ENCODE results near the gene ARSB. TPM values are rescaled to one million over a fixed set of nuclear protein-coding genes. Genes with fewer than 3 reads are reported as not detected.
A peak's percentile ranks its signal among the peaks of the same experiment; 100 is the strongest.

ARSB gene
- 12.5 and 17.6 TPM in 2 replicates for polyA plus RNA-seq (2012; rRNA removed)
- polyA plus RNA-seq (2012; cell fraction: cytosol; rRNA removed), result 14.8 and 16.5 TPM in 2 replicates
- 8.7 and 9.2 TPM in 2 replicates for polyA plus RNA-seq (2012; cell fraction: nucleus; rRNA removed)

GRCh38 chr5:78985116-78985724 lies at the start of gene ARSB:
Gene ARSB (minus strand): TSS chr5:78985310. CDS start chr5:78985248, 62 bp downstream.
- Histone ChIP-seq H3F3A (replicated peaks; ENCODE audit: insufficient read depth) (peaks cover 25% of the 10 kb centered on the region), H3K9me2 (no peaks in the 10 kb centered on the region), H4K20me1 (ENCODE audit: insufficient read depth) (no peaks in the 10 kb centered on the region), H3K4me3 (ENCODE audit: low read depth in 2 of 2, low read length in 1 of 2) (peak within 1 kb of the TSS; percentile 73 to 85), H3K36me3 (replicated peaks in 1 of 2; ENCODE audit: control insufficient read depth in 1 of 2, insufficient read depth in 2 of 2, low read length in 1 of 2) (no peaks in the 10 kb centered on the region), H3K9ac (peak within 1 kb of the TSS; percentile 84), H3K27ac (ENCODE audit: low read depth in 2 of 2, low read length in 1 of 2) (peak within 1 kb of the TSS; percentile 84 to 97), H3K4me1 (ENCODE audit: control insufficient read depth in 1 of 2, insufficient read depth in 2 of 2, low read depth in 1 of 2, low read length in 1 of 2) (peaks cover 4 to 16% of the 10 kb centered on the region in 2 experiments; a peak in 2 of 4 replicates), H3K27me3 (ENCODE audit: insufficient read depth) (no peaks in the 10 kb centered on the region), H3K4me2 (peak within 1 kb of the TSS; percentile 81), H3K9me3 (no peaks in the 10 kb centered on the region), H3K79me2 (ENCODE audit: insufficient read depth) (peaks cover 19% of the 10 kb centered on the region), H2AFZ (ENCODE audit: low read depth) (peak within 1 kb of the TSS; percentile 92)
- CTCF ChIA-PET, result interaction anchor here (0.9 to 7.3 kb wide), 8 partner anchors 10 to 448 kb away, joined by 3 to 68 read pairs (median 3); no protein-coding TSS in a partner anchor
- DNase-seq, result peak; percentile 83
- TF ChIP-seq YY1 (IDR thresholded peaks at IDR 0.05; ENCODE audit: low read depth), result no peak
- TF ChIP-seq SMC3 (IDR thresholded peaks at IDR 0.05; ENCODE audit: low read depth, low read length), result peak; percentile 7; the same call in 1 of the 2 replicates
- no peak for TF ChIP-seq CTCF (IDR thresholded peaks at IDR 0.05)
- peak; percentile 15; the same call in 1 of the 2 replicates for TF ChIP-seq SIN3A (IDR thresholded peaks at IDR 0.05; ENCODE audit: borderline replicate concordance, low read depth, low read length)
- TF ChIP-seq FOSL2 (IDR thresholded peaks at IDR 0.05; ENCODE audit: borderline replicate concordance, low read depth), result no peak
- TF ChIP-seq USF1 (IDR thresholded peaks at IDR 0.05; ENCODE audit: borderline replicate concordance, low read depth), result no peak
- WGBS (ENCODE audit: low lambda C conversion rate), result 0% methylated on average over 9 of the region's 57 CpGs
- POLR2A ChIA-PET, result interaction anchor here (0.5 to 1.5 kb wide), 9 partner anchors 9 to 488 kb away, joined by 3 to 8 read pairs (median 3); partner anchors contain the start of gene LHFPL2

GRCh38 chr5:79032782-79033181 lies 47.7 kb upstream of the ARSB start:
- no peak overlapping the region for H3K27ac ChIP-seq (ENCODE audit: low read depth in 2 of 2, low read length in 1 of 2)
- H3F3A ChIP-seq (replicated peaks; ENCODE audit: insufficient read depth), result no peaks in the 10 kb centered on the region
- no peaks in the 10 kb centered on the region for H4K20me1 ChIP-seq (ENCODE audit: insufficient read depth)
- ChIA-PET POLR2A (no interaction called here), CTCF (interaction anchor here (3.2 kb wide), 1 partner anchor 8 kb away, joined by 32 read pairs; no protein-coding TSS in a partner anchor)
- no peaks in the 10 kb centered on the region for H3K9me2 ChIP-seq
- H3K4me3 ChIP-seq (ENCODE audit: low read depth in 2 of 2, low read length in 1 of 2), result no peak overlapping the region
- WGBS (ENCODE audit: low lambda C conversion rate), result 90% methylated on average over 5 of the region's 5 CpGs
- no peak for DNase-seq
- H2AFZ ChIP-seq (ENCODE audit: low read depth), result no peak overlapping the region
- no peak overlapping the region for H3K4me2 ChIP-seq
- no peak overlapping the region for H3K9ac ChIP-seq
- H3K79me2 ChIP-seq (ENCODE audit: insufficient read depth), result no peaks in the 10 kb centered on the region
- TF ChIP-seq SMC3 (IDR thresholded peaks at IDR 0.05; ENCODE audit: low read depth, low read length) (no peak), GABPA (IDR thresholded peaks at IDR 0.05; ENCODE audit: low read depth) (no peak), IRF3 (IDR thresholded peaks at IDR 0.05; ENCODE audit: low read depth, low read length) (no peak), FOSL2 (IDR thresholded peaks at IDR 0.05; ENCODE audit: borderline replicate concordance, low read depth) (no peak), SIN3A (IDR thresholded peaks at IDR 0.05; ENCODE audit: borderline replicate concordance, low read depth, low read length) (no peak), USF2 (IDR thresholded peaks at IDR 0.05; ENCODE audit: borderline replicate concordance, low read depth, low read length) (no peak)
- H3K9me3 ChIP-seq, result no peaks in the 10 kb centered on the region
- peaks cover 0 to 12% of the 10 kb centered on the region in 2 experiments; a peak in 2 of 4 replicates for H3K4me1 ChIP-seq (ENCODE audit: control insufficient read depth in 1 of 2, insufficient read depth in 2 of 2, low read depth in 1 of 2, low read length in 1 of 2)
- no peaks in the 10 kb centered on the region for H3K27me3 ChIP-seq (ENCODE audit: insufficient read depth)
- H3K36me3 ChIP-seq (replicated peaks in 1 of 2; ENCODE audit: control insufficient read depth in 1 of 2, insufficient read depth in 2 of 2, low read length in 1 of 2), result no peaks in the 10 kb centered on the region

Data from SK-N-SH (cell line).